ENCODE measurements around the gene DNMT3A. TPM values are rescaled to one million over a fixed set of nuclear protein-coding genes. Genes with fewer than 3 reads are reported as not detected.

Gene DNMT3A
- total RNA-seq, 1 donor from 2014 or later: 12.9 TPM

DNA sequence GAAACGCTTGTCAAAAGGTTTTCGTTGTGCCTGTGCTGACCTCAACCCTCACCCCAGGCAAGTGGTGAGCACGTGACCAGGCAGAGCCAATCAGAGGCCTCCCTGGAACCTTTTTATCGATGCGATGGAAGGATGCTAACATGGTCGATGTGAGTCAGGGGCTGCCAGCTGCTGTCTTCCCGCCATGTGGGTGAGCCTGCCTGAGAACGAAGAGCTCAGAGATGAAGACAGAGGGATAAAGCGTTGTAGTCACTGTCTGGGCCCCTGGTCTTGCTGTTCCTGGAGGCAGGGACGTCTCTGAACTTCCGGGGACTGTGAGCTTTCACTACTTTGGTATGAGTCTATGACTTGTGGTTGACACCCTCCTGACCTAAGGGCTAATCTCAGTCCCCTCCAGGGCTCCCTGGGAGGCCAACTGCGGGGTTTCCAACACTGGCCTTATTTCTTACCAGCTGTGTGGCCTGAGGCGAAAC is 18.6 kb downstream of the DNMT3A start:
- peak; percentile 18 for FAIRE-seq
- Histone ChIP-seq H3K4me3 (ENCODE audit: low read depth, low read length) (no peak overlapping the region), H3K36me3 (ENCODE audit: control insufficient read depth, insufficient read depth, low read length) (peaks cover 1% of the 10 kb centered on the region), H3K27me3 (ENCODE audit: control insufficient read depth, insufficient read depth, low read length) (no peaks in the 10 kb centered on the region)
- TF ChIP-seq, protein P1, sequence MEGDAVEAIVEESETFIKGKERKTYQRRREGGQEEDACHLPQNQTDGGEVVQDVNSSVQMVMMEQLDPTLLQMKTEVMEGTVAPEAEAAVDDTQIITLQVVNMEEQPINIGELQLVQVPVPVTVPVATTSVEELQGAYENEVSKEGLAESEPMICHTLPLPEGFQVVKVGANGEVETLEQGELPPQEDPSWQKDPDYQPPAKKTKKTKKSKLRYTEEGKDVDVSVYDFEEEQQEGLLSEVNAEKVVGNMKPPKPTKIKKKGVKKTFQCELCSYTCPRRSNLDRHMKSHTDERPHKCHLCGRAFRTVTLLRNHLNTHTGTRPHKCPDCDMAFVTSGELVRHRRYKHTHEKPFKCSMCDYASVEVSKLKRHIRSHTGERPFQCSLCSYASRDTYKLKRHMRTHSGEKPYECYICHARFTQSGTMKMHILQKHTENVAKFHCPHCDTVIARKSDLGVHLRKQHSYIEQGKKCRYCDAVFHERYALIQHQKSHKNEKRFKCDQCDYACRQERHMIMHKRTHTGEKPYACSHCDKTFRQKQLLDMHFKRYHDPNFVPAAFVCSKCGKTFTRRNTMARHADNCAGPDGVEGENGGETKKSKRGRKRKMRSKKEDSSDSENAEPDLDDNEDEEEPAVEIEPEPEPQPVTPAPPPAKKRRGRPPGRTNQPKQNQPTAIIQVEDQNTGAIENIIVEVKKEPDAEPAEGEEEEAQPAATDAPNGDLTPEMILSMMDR (IDR thresholded peaks at IDR 0.05; ENCODE audit: insufficient read depth, low read length, severe bottlenecking): no peak
- no peak for DNase-seq (ENCODE audit: low read depth)

DNA sequence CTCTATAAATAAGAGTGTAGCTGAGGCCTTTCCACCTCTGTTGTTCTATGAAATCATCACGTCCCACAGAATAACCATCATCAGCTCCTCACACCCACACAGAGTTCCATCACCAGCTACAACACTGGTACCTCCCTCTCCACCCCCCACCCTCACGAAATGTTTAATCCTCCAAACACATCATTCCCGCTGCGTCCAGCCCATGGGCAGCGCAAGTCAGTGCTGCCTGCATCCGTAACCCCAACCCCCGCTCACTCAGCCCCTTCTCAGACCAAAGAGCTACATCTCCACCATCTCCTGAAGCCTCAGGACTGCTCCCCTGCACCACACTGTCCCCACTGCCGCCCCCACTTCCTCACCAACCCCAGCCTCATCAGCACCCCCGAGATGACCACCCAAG is 19.4 kb downstream of the DNMT3A start:
- no peak overlapping the region for H3K4me3 ChIP-seq (ENCODE audit: low read depth, low read length)
- no peak for FAIRE-seq
- DNase-seq (ENCODE audit: low read depth): no peak
- no peaks in the 10 kb centered on the region for H3K36me3 ChIP-seq (ENCODE audit: control insufficient read depth, insufficient read depth, low read length)
- TF ChIP-seq, protein P1 (IDR thresholded peaks at IDR 0.05; ENCODE audit: insufficient read depth, low read length, severe bottlenecking): no peak
- H3K27me3 ChIP-seq (ENCODE audit: control insufficient read depth, insufficient read depth, low read length): no peaks in the 10 kb centered on the region

- H3K4me3 ChIP-seq (ENCODE audit: low read depth, low read length): no peak overlapping the region
- H3K27me3 ChIP-seq (ENCODE audit: control insufficient read depth, insufficient read depth, low read length): no peaks in the 10 kb centered on the region
- H3K36me3 ChIP-seq (ENCODE audit: control insufficient read depth, insufficient read depth, low read length): no peaks in the 10 kb centered on the region
- FAIRE-seq: no peak
- no peak for DNase-seq (ENCODE audit: low read depth)
- TF ChIP-seq, protein P1 (IDR thresholded peaks at IDR 0.05; ENCODE audit: insufficient read depth, low read length, severe bottlenecking): no peak
Measured at GRCh38 chr2:25320077-25320476, 21.6 kb downstream of the DNMT3A start.

DNA sequence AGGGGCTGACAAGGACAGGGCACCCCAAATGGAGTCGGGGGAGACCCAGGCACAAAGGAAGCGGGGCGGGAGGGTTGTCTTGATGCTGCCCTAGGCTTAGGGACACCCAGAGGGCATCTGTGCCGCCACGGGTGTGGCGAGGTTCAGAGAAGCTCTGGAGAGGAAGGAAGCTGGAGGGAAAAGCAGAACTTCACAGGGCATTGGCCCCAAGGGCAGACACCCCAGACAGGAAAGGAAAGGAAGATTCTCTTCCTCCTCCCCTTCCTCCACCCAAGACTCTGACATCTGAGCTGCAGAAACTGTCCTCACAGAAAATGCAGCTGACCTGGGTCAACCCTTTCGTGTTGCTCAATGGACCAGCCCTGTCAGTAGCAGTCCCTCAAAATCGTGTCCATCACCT is 25.6 kb downstream of the DNMT3A start:
- DNase-seq (ENCODE audit: low read depth) (no peak), FAIRE-seq (no peak)
- H3K4me3 ChIP-seq (ENCODE audit: low read depth, low read length): no peak overlapping the region
- H3K36me3 ChIP-seq (ENCODE audit: control insufficient read depth, insufficient read depth, low read length): peaks cover 4% of the 10 kb centered on the region
- H3K27me3 ChIP-seq (ENCODE audit: control insufficient read depth, insufficient read depth, low read length): no peaks in the 10 kb centered on the region
- TF ChIP-seq, protein P1 (IDR thresholded peaks at IDR 0.05; ENCODE audit: insufficient read depth, low read length, severe bottlenecking): no peak

GRCh38 chr2:25315316-25315680 is 26.4 kb downstream of the DNMT3A start:
- no peak for DNase-seq (ENCODE audit: low read depth)
- no peak for FAIRE-seq
- TF ChIP-seq, protein P1 (IDR thresholded peaks at IDR 0.05; ENCODE audit: insufficient read depth, low read length, severe bottlenecking): no peak

More at GRCh38 chr2:25315316-25315680, 26.4 kb downstream of the DNMT3A start:
- Histone ChIP-seq H3K4me3 (ENCODE audit: low read depth, low read length) (no peak overlapping the region), H3K36me3 (ENCODE audit: control insufficient read depth, insufficient read depth, low read length) (peaks cover 4% of the 10 kb centered on the region), H3K27me3 (ENCODE audit: control insufficient read depth, insufficient read depth, low read length) (no peaks in the 10 kb centered on the region)

All from bronchial epithelial cell (primary cell).